K562 (cell line): ENCODE data around the gene CALCB. TPM values are rescaled to one million over a fixed set of nuclear protein-coding genes. Genes with fewer than 3 reads are reported as not detected.
A peak's percentile ranks its signal among the peaks of the same experiment; 100 is the strongest.

ENCODE experiments used
- ATF7 ChIP-seq: fragments of 450-650 bp; IDR thresholded peaks from 2 replicates; pipeline ENCODE4 v1.7.1; 2014; ENCODE audit warnings: mild to moderate bottlenecking, moderate library complexity
- CCNT2 ChIP-seq: IDR thresholded peaks from 2 replicates; pipeline ENCODE4 v1.6.1; 2011; ENCODE audit warnings: borderline replicate concordance, low read depth, mild to moderate bottlenecking, moderate library complexity, mixed read lengths, low read length; ENCODE audit not compliant: insufficient read length; ENCODE audit errors: extremely low read depth
- CHD1 ChIP-seq: fragments of 200-600 bp; sonication (generic); IDR thresholded peaks from one replicate; pipeline ENCODE4 v1.6.1; 2012; ENCODE audit warnings: mild to moderate bottlenecking, moderate library complexity, low read length, inconsistent platforms
- COPS2 ChIP-seq: fragments of 450-650 bp; conservative IDR thresholded peaks from 2 replicates; pipeline ENCODE4 v1.6.1; 2016; ENCODE audit warnings: mild to moderate bottlenecking, moderate library complexity
- DPF2 ChIP-seq: fragments of 450-650 bp; IDR thresholded peaks from 2 replicates; pipeline ENCODE4 v1.6.1; 2016
- KHSRP ChIP-seq: fragments of 450-650 bp; IDR thresholded peaks from 2 replicates; pipeline ENCODE4 v1.6.1; 2017
- MTA1 ChIP-seq: fragments of 450-650 bp; IDR thresholded peaks from 2 replicates; pipeline ENCODE4 v1.6.1; 2017; ENCODE audit warnings: borderline replicate concordance
- NRF1 ChIP-seq, 2 experiments: fragments of 450-650 bp; IDR thresholded peaks in 1 of 2; conservative IDR thresholded peaks in 1 of 2; 2 replicates each; pipeline ENCODE4 v1.6.1; 2014; ENCODE audit warnings: mild to moderate bottlenecking in 2 of 2
- POLR3G ChIP-seq: IDR thresholded peaks from 2 replicates; pipeline ENCODE4 v1.6.1; 2011; ENCODE audit not compliant: insufficient read length, insufficient replicate concordance; ENCODE audit errors: extremely low read depth
- SMAD2 ChIP-seq: fragments of 150-350 bp; IDR thresholded peaks from 2 replicates; pipeline ENCODE4 v1.6.1; 2014; ENCODE audit warnings: low read depth, mild to moderate bottlenecking, low read length
- SRF ChIP-seq, 2 experiments: fragments of 250-450, 450-650 bp in 1 of 2; sonication (Bioruptor Pico) in 1 of 2; sonication (generic) in 1 of 2; formaldehyde crosslinking; IDR thresholded peaks; 2 replicates each; pipeline versions ENCODE4 v1.5.0 to v1.5.1; 2020 to 2022; ENCODE audit warnings: mild to moderate bottlenecking in 1 of 2, missing genetic modification reagents in 1 of 2
- ZKSCAN3 ChIP-seq: fragments of 250-450 bp; sonication (Bioruptor Pico); IDR thresholded peaks from 2 replicates; pipeline ENCODE4 v1.4.0; 2020
- ZNF445 ChIP-seq: fragments of 250-450 bp; sonication (Bioruptor Pico); IDR thresholded peaks from 2 replicates; pipeline ENCODE4 v1.4.0; 2020; ENCODE audit warnings: low read depth, mild to moderate bottlenecking, moderate library complexity
- ZNF507 ChIP-seq: conservative IDR thresholded peaks from 2 replicates; pipeline ENCODE4 v1.6.1; 2017; ENCODE audit warnings: missing genetic modification characterization, missing compliant biosample characterization
- polyA plus RNA-seq, 8 experiments: library from polyadenylated mRNA; depleted of rRNA in 4 of 8; stranded (reverse) in 5 of 8; unstranded in 3 of 8; fragments of >200 nt; fragmentation: Nextera tagmentation in 2 of 8; fragmentation: Illumina TruSeq in 1 of 8; extraction: Ambion mirVana in 2 of 8; extraction: Trizol in 1 of 8; gene quantifications; 2 replicates each; pipeline versions ENCODE4 v1.2.1 to v1.2.3, GENCODE V29; 2011 to 2014; ENCODE audit warnings: inconsistent platforms in 1 of 8, missing spikeins in 1 of 8
- total RNA-seq, 7 experiments: library from RNA; depleted of rRNA in 6 of 7; stranded (reverse); fragments of >200 nt in 6 of 7; fragmentation: Illumina TruSeq in 2 of 7; extraction: Trizol in 2 of 7; gene quantifications; 2 replicates each; pipeline versions ENCODE4 v1.2.1 to v1.2.3, GENCODE V29; 2011 to 2021; ENCODE audit warnings: low replicate concordance in 1 of 7
- TF ChIP-seq, protein P1 (sequence below): IDR thresholded peaks from 2 replicates; pipeline ENCODE4 v1.6.1; 2011; ENCODE audit warnings: borderline replicate concordance, low read depth, mild to moderate bottlenecking, moderate library complexity, low read length; ENCODE audit not compliant: insufficient read depth, poor library complexity, severe bottlenecking
- TF ChIP-seq, protein P2 (sequence below): fragments of 250-450 bp; sonication (Bioruptor Pico); IDR thresholded peaks from 2 replicates; pipeline ENCODE4 v1.8.0; 2021; ENCODE audit warnings: moderate library complexity, mild to moderate bottlenecking, inconsistent platforms

CALCB gene
- total and polyA plus RNA-seq, 9 of the 15 experiments (the other 6 are each of a cell fraction or from before 2014, with no cell fraction given): not detected

- TF ChIP-seq CCNT2 (no peak), SRF (CRISPR knock-in tag; IDR thresholded peaks at IDR 0.05) (no peak), CHD1 (no peak), COPS2 (no peak), MTA1 (no peak), POLR3G (no peak), ZNF507 (tag) (no peak), ZKSCAN3 (no peak), KHSRP (no peak), NRF1 (conservative IDR thresholded peaks at IDR 0.05 in 1 of 2, IDR thresholded peaks at IDR 0.05 in 1 of 2) (no peak), SMAD2 (no peak), DPF2 (no peak), ZNF445 (CRISPR knock-in tag) (no peak), ATF7 (no peak)
- TF ChIP-seq, protein P1, sequence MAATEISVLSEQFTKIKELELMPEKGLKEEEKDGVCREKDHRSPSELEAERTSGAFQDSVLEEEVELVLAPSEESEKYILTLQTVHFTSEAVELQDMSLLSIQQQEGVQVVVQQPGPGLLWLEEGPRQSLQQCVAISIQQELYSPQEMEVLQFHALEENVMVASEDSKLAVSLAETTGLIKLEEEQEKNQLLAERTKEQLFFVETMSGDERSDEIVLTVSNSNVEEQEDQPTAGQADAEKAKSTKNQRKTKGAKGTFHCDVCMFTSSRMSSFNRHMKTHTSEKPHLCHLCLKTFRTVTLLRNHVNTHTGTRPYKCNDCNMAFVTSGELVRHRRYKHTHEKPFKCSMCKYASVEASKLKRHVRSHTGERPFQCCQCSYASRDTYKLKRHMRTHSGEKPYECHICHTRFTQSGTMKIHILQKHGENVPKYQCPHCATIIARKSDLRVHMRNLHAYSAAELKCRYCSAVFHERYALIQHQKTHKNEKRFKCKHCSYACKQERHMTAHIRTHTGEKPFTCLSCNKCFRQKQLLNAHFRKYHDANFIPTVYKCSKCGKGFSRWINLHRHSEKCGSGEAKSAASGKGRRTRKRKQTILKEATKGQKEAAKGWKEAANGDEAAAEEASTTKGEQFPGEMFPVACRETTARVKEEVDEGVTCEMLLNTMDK: peak; percentile 21
- TF ChIP-seq, protein P2, sequence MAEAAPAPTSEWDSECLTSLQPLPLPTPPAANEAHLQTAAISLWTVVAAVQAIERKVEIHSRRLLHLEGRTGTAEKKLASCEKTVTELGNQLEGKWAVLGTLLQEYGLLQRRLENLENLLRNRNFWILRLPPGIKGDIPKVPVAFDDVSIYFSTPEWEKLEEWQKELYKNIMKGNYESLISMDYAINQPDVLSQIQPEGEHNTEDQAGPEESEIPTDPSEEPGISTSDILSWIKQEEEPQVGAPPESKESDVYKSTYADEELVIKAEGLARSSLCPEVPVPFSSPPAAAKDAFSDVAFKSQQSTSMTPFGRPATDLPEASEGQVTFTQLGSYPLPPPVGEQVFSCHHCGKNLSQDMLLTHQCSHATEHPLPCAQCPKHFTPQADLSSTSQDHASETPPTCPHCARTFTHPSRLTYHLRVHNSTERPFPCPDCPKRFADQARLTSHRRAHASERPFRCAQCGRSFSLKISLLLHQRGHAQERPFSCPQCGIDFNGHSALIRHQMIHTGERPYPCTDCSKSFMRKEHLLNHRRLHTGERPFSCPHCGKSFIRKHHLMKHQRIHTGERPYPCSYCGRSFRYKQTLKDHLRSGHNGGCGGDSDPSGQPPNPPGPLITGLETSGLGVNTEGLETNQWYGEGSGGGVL (CRISPR knock-in tag): no peak
Measured at GRCh38 chr11:15074206-15075161, 1.1 kb downstream of the CALCB start (continued).
